Measurements from ENCODE around the gene DPM3. TPM values are rescaled to one million over a fixed set of nuclear protein-coding genes. Genes with fewer than 3 reads are reported as not detected.
"Not testable (repeated sequence)": the region's sequence is repeated elsewhere in the genome, so short reads cannot be mapped to it uniquely, and the experiment has no call there.

DPM3 gene
- total RNA-seq, 6 experiments from 2014 or later, result 66.2 to 110 (median 86.2) TPM

GRCh38 chr1:155123801-155124200 lies 16.5 kb downstream of the DPM3 start:
- Mint-ChIP-seq H3K9me3 (no peaks in the 10 kb centered on the region), H3K4me1 (ENCODE audit: low read depth) (peaks cover 27% of the 10 kb centered on the region), H3K27me3 (ENCODE audit: insufficient read depth) (peaks cover 68% of the 10 kb centered on the region), H3K27ac (no peak overlapping the region), H3K4me3 (no peak overlapping the region), H3K36me3 (ENCODE audit: low read depth) (no peaks in the 10 kb centered on the region)
- no peak for TF ChIP-seq CTCF (IDR thresholded peaks at IDR 0.05)
- no peak for DNase-seq

- no peak for TF ChIP-seq CTCF (IDR thresholded peaks at IDR 0.05)
- no peak for DNase-seq
- Mint-ChIP-seq H3K4me1 (ENCODE audit: low read depth) (peaks cover 16% of the 10 kb centered on the region), H3K27me3 (ENCODE audit: insufficient read depth) (peaks cover 62% of the 10 kb centered on the region), H3K9me3 (no peaks in the 10 kb centered on the region), H3K36me3 (ENCODE audit: low read depth) (no peaks in the 10 kb centered on the region), H3K4me3 (no peak overlapping the region), H3K27ac (no peak overlapping the region)
These were observed 18.0 kb downstream of the DPM3 start for GRCh38 chr1:155122308-155122707.

- Mint-ChIP-seq H3K36me3 (ENCODE audit: low read depth) (no peaks in the 10 kb centered on the region), H3K27ac (no peak overlapping the region), H3K27me3 (ENCODE audit: insufficient read depth) (peaks cover 58% of the 10 kb centered on the region)
These were observed 19.1 kb downstream of the DPM3 start for GRCh38 chr1:155121249-155121648.

GRCh38 chr1:155120253-155120652 lies 20.1 kb downstream of the DPM3 start:
- DNase-seq, result no peak
- no peak for TF ChIP-seq CTCF (IDR thresholded peaks at IDR 0.05)
- Mint-ChIP-seq H3K27ac (no peak overlapping the region), H3K36me3 (ENCODE audit: low read depth) (no peaks in the 10 kb centered on the region), H3K9me3 (no peaks in the 10 kb centered on the region), H3K27me3 (ENCODE audit: insufficient read depth) (peaks cover 58% of the 10 kb centered on the region), H3K4me1 (ENCODE audit: low read depth) (peaks cover 6% of the 10 kb centered on the region), H3K4me3 (no peak overlapping the region)

More at GRCh38 chr1:155121249-155121648, 19.1 kb downstream of the DPM3 start:
- Mint-ChIP-seq H3K4me1 (ENCODE audit: low read depth) (peaks cover 6% of the 10 kb centered on the region), H3K4me3 (no peak overlapping the region), H3K9me3 (no peaks in the 10 kb centered on the region)
- TF ChIP-seq CTCF (IDR thresholded peaks at IDR 0.05), result no peak
- no peak for DNase-seq

- not testable (repeated sequence) for H3K36me3 Mint-ChIP-seq (ENCODE audit: low read depth); H3K4me1 Mint-ChIP-seq (ENCODE audit: low read depth); H3K9me3 Mint-ChIP-seq; H3K4me3 Mint-ChIP-seq; DNase-seq; H3K27ac Mint-ChIP-seq
- peaks cover 53% of the 10 kb centered on the region for H3K27me3 Mint-ChIP-seq (ENCODE audit: insufficient read depth)
These were observed 22.2 kb downstream of the DPM3 start for GRCh38 chr1:155118090-155118489.

- Mint-ChIP-seq H3K27ac (no peak overlapping the region), H3K4me1 (ENCODE audit: low read depth) (no peaks in the 10 kb centered on the region), H3K4me3 (no peak overlapping the region), H3K27me3 (ENCODE audit: insufficient read depth) (peaks cover 52% of the 10 kb centered on the region), H3K36me3 (ENCODE audit: low read depth) (no peaks in the 10 kb centered on the region), H3K9me3 (no peaks in the 10 kb centered on the region)
- TF ChIP-seq CTCF (IDR thresholded peaks at IDR 0.05), result no peak
- DNase-seq, result no peak
These were observed 22.7 kb downstream of the DPM3 start for GRCh38 chr1:155117610-155118009.

Data from HFFc6 (cell line).